ENCODE results near the gene KMT2B. TPM values are rescaled to one million over a fixed set of nuclear protein-coding genes. Genes with fewer than 3 reads are reported as not detected.
A peak's percentile ranks its signal among the peaks of the same experiment; 100 is the strongest.

The KMT2B gene
- total and polyA plus RNA-seq, 9 of the 15 experiments (the other 6 are each of a cell fraction or from before 2014, with no cell fraction given): 0.63 to 43.9 (median 8.1) TPM

GRCh38 chr19:35717665-35718344, at the start of gene KMT2B (continued):
- TF ChIP-seq FOXP4 (CRISPR knock-in tag; IDR thresholded peaks at IDR 0.05; ENCODE audit: borderline replicate concordance): no peak
- TF ChIP-seq SIN3A (IDR thresholded peaks at IDR 0.05; ENCODE audit: borderline replicate concordance in 2 of 2, control insufficient read depth in 1 of 2, low read depth in 2 of 2, low read length in 2 of 2): peak in 1 of 2 experiments; percentile 24; a peak in 1 of 4 replicates
- no peak for TF ChIP-seq HBP1 (CRISPR knock-in tag; IDR thresholded peaks at IDR 0.05)
- TF ChIP-seq GATAD2A (IDR thresholded peaks at IDR 0.05): no peak
- no peak for TF ChIP-seq CBFA2T3 (IDR thresholded peaks at IDR 0.05)
- TF ChIP-seq TBP (optimal IDR thresholded peaks at IDR 0.05; ENCODE audit: low read depth, low read length): no peak
- TF ChIP-seq CTCF (IDR thresholded peaks at IDR 0.05 in 2 of 3, conservative IDR thresholded peaks at IDR 0.05 in 1 of 3; ENCODE audit: insufficient read depth in 2 of 3, low read depth in 1 of 3, low read length in 3 of 3): no peak
- TF ChIP-seq HDAC8 (tag; IDR thresholded peaks at IDR 0.05): no peak
- TF ChIP-seq MYBL2 (IDR thresholded peaks at IDR 0.05; ENCODE audit: low read depth): no peak
- TF ChIP-seq MYBL2 (CRISPR knock-in tag; IDR thresholded peaks at IDR 0.05; ENCODE audit: borderline replicate concordance): no peak
- peak; percentile 50; the same call in 1 of the 2 replicates for TF ChIP-seq ATF7 (IDR thresholded peaks at IDR 0.05)
- TF ChIP-seq ZNF699 (CRISPR knock-in tag; IDR thresholded peaks at IDR 0.05; ENCODE audit: insufficient replicate concordance): no peak
- no peak for TF ChIP-seq FOXM1 (IDR thresholded peaks at IDR 0.05; ENCODE audit: low read depth)
- TF ChIP-seq FOXM1 (CRISPR knock-in tag; IDR thresholded peaks at IDR 0.05; ENCODE audit: low read depth): no peak
- no peak for TF ChIP-seq ZFP30 (CRISPR knock-in tag; IDR thresholded peaks at IDR 0.05; ENCODE audit: borderline replicate concordance)
- TF ChIP-seq USF2 (CRISPR knock-in tag; IDR thresholded peaks at IDR 0.05): no peak
- TF ChIP-seq RBBP5 (IDR thresholded peaks at IDR 0.05; ENCODE audit: borderline replicate concordance, insufficient read depth, low read length, poor library complexity, severe bottlenecking): peak; percentile 42
- no peak for TF ChIP-seq SRSF3 (IDR thresholded peaks at IDR 0.05; ENCODE audit: insufficient read depth, low read length)
- TF ChIP-seq DPF2 (IDR thresholded peaks at IDR 0.05): no peak
- TF ChIP-seq DLX4 (CRISPR knock-in tag; IDR thresholded peaks at IDR 0.05): no peak
- no peak for TF ChIP-seq MTF1 (CRISPR knock-in tag; IDR thresholded peaks at IDR 0.05; ENCODE audit: borderline replicate concordance)

Data from K562 (cell line).